Testis (tissue), 3 donors: Measurements from ENCODE around the gene VWC2L. TPM values are rescaled to one million over a fixed set of nuclear protein-coding genes. Genes with fewer than 3 reads are reported as not detected.

Experiments
- DNase-seq: peaks from one replicate; pipeline ENCODE4 v3.0.0-alpha.2; 2019
- H3K27ac ChIP-seq, 2 donors: fragments of 200-600 bp; sonication (generic); one replicate each; pipeline ENCODE4 v1.5.1; 2019
- H3K27me3 ChIP-seq: fragments of 200-600 bp; sonication (generic); one replicate; pipeline ENCODE4 v1.5.1; 2019
- H3K36me3 ChIP-seq: fragments of 200-600 bp; sonication (generic); one replicate; pipeline ENCODE4 v1.5.1; 2017; ENCODE audit warnings: low read depth; ENCODE audit errors: missing control alignments
- H3K4me1 ChIP-seq: fragments of 200-600 bp; sonication (generic); one replicate; pipeline ENCODE4 v1.5.1; 2019
- H3K4me3 ChIP-seq, 2 donors: fragments of 200-600 bp; sonication (generic); one replicate each; pipeline ENCODE4 v1.5.1; 2017 to 2019
- H3K9me3 ChIP-seq: fragments of 200-600 bp; sonication (generic); one replicate; pipeline ENCODE4 v1.5.1; 2017
- CTCF ChIP-seq, 3 experiments: fragments of 450-650 bp in 2 of 3; fragments of 200-600 bp in 1 of 3; sonication (generic) in 1 of 3; IDR thresholded peaks; one replicate each; pipeline ENCODE4 v1.5.1; 2016 to 2019; ENCODE audit warnings: antibody characterized with exemption in 3 of 3, mild to moderate bottlenecking in 2 of 3, moderate library complexity in 1 of 3
- POLR2A ChIP-seq: fragments of 450-650 bp; IDR thresholded peaks from one replicate; pipeline ENCODE4 v1.6.1; 2017; ENCODE audit warnings: antibody characterized with exemption, mild to moderate bottlenecking, moderate library complexity
- WGBS, 2 donors: methylation state at CpG; one replicate each; pipeline ENCODE4 v1.1.5; 2018; 5-methylcytosine and 5-hydroxymethylcytosine counted together
- intact Hi-C: fragments of 100-400 bp; cut with DNase I; formaldehyde crosslinking; loops from one replicate; pipeline ENCODE4 v1.15.1; 2023; ENCODE audit warnings: low total_unique reads
- polyA plus RNA-seq: library from polyadenylated mRNA; stranded (reverse); fragments of 350-450 nt; fragmentation: Illumina TruSeq; extraction: RNeasy Lipid Tissue Mini Kit (QIAGEN cat#74804); gene quantifications from one replicate; pipeline ENCODE4 v1.2.3, GENCODE V29; 2014; ENCODE audit warnings: low read depth, low replicate concordance; ENCODE audit not compliant: insufficient read depth
- total RNA-seq, 2 donors: library from RNA; depleted of rRNA; stranded (reverse); fragments of >200 nt; gene quantifications; one replicate each; pipeline ENCODE4 v1.2.3, GENCODE V29; 2016

The VWC2L gene
- total and polyA plus RNA-seq, 3 donors from 2014 or later = 0.13 to 1.6 (median 0.87) TPM

GRCh38 chr2:214557884-214558283 lies 147.0 kb downstream of the VWC2L start:
- Histone ChIP-seq H3K36me3 (no peaks in the 10 kb centered on the region), H3K4me1 (no peaks in the 10 kb centered on the region), H3K4me3 (no peak overlapping the region), H3K27me3 (no peaks in the 10 kb centered on the region), H3K9me3 (no peaks in the 10 kb centered on the region), H3K27ac (no peak overlapping the region)
- WGBS, 2 donors = 81 to 85% methylated on average over 3 of the region's 3 CpGs
- intact Hi-C loops = no loop called here
- TF ChIP-seq CTCF (IDR thresholded peaks at IDR 0.05) (no peak), POLR2A (no peak)
- DNase-seq = no peak

GRCh38 chr2:214558341-214558740 lies 147.5 kb downstream of the VWC2L start:
- Histone ChIP-seq H3K4me3 (no peak overlapping the region), H3K27ac (no peak overlapping the region), H3K4me1 (no peaks in the 10 kb centered on the region), H3K9me3 (no peaks in the 10 kb centered on the region), H3K27me3 (no peaks in the 10 kb centered on the region), H3K36me3 (no peaks in the 10 kb centered on the region)
- TF ChIP-seq CTCF (IDR thresholded peaks at IDR 0.05) (no peak), POLR2A (no peak)
- WGBS, 2 donors = 95 to 96% methylated on average over 1 of the region's 1 CpG
- DNase-seq = no peak
- intact Hi-C loops = no loop called here

GRCh38 chr2:214560176-214560575 lies 149.3 kb downstream of the VWC2L start:
- Histone ChIP-seq H3K4me3 (no peak overlapping the region), H3K36me3 (no peaks in the 10 kb centered on the region), H3K27me3 (no peaks in the 10 kb centered on the region), H3K4me1 (no peaks in the 10 kb centered on the region), H3K27ac (no peak overlapping the region), H3K9me3 (no peaks in the 10 kb centered on the region)
- intact Hi-C loops = no loop called here
- WGBS, 2 donors = 60 to 69% methylated on average over 4 of the region's 4 CpGs
- no peak for DNase-seq
- no peak for TF ChIP-seq CTCF (IDR thresholded peaks at IDR 0.05)
- TF ChIP-seq POLR2A = no peak

GRCh38 chr2:214560618-214561190 lies 149.8 kb downstream of the VWC2L start:
- no peaks in the 10 kb centered on the region for H3K36me3 ChIP-seq
- 79 to 85% methylated on average over 1 of the region's 1 CpG for WGBS, 2 donors
- H3K4me1 ChIP-seq = no peaks in the 10 kb centered on the region
- no peak for TF ChIP-seq POLR2A
- TF ChIP-seq CTCF (IDR thresholded peaks at IDR 0.05) = no peak
- intact Hi-C loops = no loop called here
- no peak overlapping the region for H3K27ac ChIP-seq
- DNase-seq = no peak
- no peaks in the 10 kb centered on the region for H3K27me3 ChIP-seq
- H3K4me3 ChIP-seq = no peak overlapping the region
- no peaks in the 10 kb centered on the region for H3K9me3 ChIP-seq

- Histone ChIP-seq H3K27ac (no peak overlapping the region), H3K4me3 (no peak overlapping the region), H3K9me3 (no peaks in the 10 kb centered on the region), H3K27me3 (no peaks in the 10 kb centered on the region), H3K36me3 (no peaks in the 10 kb centered on the region), H3K4me1 (no peaks in the 10 kb centered on the region)
- intact Hi-C loops = no loop called here
- TF ChIP-seq CTCF (IDR thresholded peaks at IDR 0.05) (no peak), POLR2A (no peak)
- 81% methylated on average over 1 of the region's 1 CpG for WGBS, 2 donors
- no peak for DNase-seq
Observed at GRCh38 chr2:214565246-214565645, 154.4 kb downstream of the VWC2L start.
